Colonic mucosa (tissue), 4 donors: Measurements from ENCODE around the gene TNFRSF13B. TPM values are rescaled to one million over a fixed set of nuclear protein-coding genes. Genes with fewer than 3 reads are reported as not detected.
"Not testable (repeated sequence)": the region's sequence is repeated elsewhere in the genome, so short reads cannot be mapped to it uniquely, and the experiment has no call there.

Experiments
- DNase-seq: peaks from one replicate; pipeline ENCODE4 v3.0.0-alpha.2; 2020
- H3K27ac ChIP-seq: fragments of 200-600 bp; one replicate; pipeline ENCODE4 v1.8.0; 2021
- H3K27me3 ChIP-seq: fragments of 200-600 bp; one replicate; pipeline ENCODE4 v1.8.0; 2021
- H3K36me3 ChIP-seq: fragments of 200-600 bp; one replicate; pipeline ENCODE4 v1.8.0; 2021
- H3K4me1 ChIP-seq: fragments of 200-600 bp; one replicate; pipeline ENCODE4 v1.8.0; 2021; ENCODE audit warnings: mild to moderate bottlenecking
- H3K4me3 ChIP-seq: fragments of 200-600 bp; one replicate; pipeline ENCODE4 v1.8.0; 2021
- H3K9ac ChIP-seq, 2 donors: one replicate each; pipeline ENCODE4 v1.7.0; 2013; ENCODE audit warnings: control low read depth in 2 of 2, low read depth in 2 of 2, low read length in 2 of 2
- H3K9me3 ChIP-seq: fragments of 200-600 bp; one replicate; pipeline ENCODE4 v1.8.0; 2021
- CTCF ChIP-seq: fragments of 200-600 bp; IDR thresholded peaks from one replicate; pipeline ENCODE4 v1.8.0; 2022; ENCODE audit warnings: antibody characterized with exemption, mild to moderate bottlenecking
- intact Hi-C: fragments of 100-400 bp; cut with DNase I; formaldehyde crosslinking; loops from one replicate; pipeline ENCODE4 v1.14.1; 2022
- total RNA-seq, 2 donors: library from RNA; stranded (reverse); fragmentation: NEBNext Ultra II Directional in 1 of 2; extraction: Animal tissue kit (Norgen Biotek cat#: 25700) in 1 of 2; gene quantifications; one replicate each; pipeline ENCODE4 v1.2.1, GENCODE V29; 2021
- donor health status: healthy.
- donor health status: DM: no; HTN: no; CAD: no.
- donor health status: DM: no; HTN: no; CAD: no.

Gene TNFRSF13B
- total RNA-seq, 2 donors from 2014 or later: 0.42 to 1.1 TPM

- intact Hi-C loops: no loop called here
- DNase-seq: peak; percentile 52
- H3K4me1 ChIP-seq: no peaks in the 10 kb centered on the region
- H3K9ac ChIP-seq: no peak overlapping the region
- no peak overlapping the region for H3K4me3 ChIP-seq
- H3K27me3 ChIP-seq: no peaks in the 10 kb centered on the region
- H3K27ac ChIP-seq: no peak overlapping the region
- H3K36me3 ChIP-seq: no peaks in the 10 kb centered on the region
- TF ChIP-seq CTCF: no peak
- H3K9me3 ChIP-seq: no peaks in the 10 kb centered on the region
These were observed 9.2 kb upstream of the TNFRSF13B start for GRCh38 chr17:16980813-16981731.

GRCh38 chr17:16980061-16980460 lies 8.1 kb upstream of the TNFRSF13B start:
- no peak overlapping the region for H3K4me3 ChIP-seq
- H3K27me3 ChIP-seq: no peaks in the 10 kb centered on the region
- intact Hi-C loops: no loop called here
- no peak overlapping the region for H3K27ac ChIP-seq
- no peaks in the 10 kb centered on the region for H3K4me1 ChIP-seq
- TF ChIP-seq CTCF: no peak
- no peak for DNase-seq
- H3K9ac ChIP-seq: no peak overlapping the region
- no peaks in the 10 kb centered on the region for H3K36me3 ChIP-seq
- no peaks in the 10 kb centered on the region for H3K9me3 ChIP-seq

GRCh38 chr17:16979237-16979823 lies 7.4 kb upstream of the TNFRSF13B start:
- H3K9ac ChIP-seq, H3K27ac ChIP-seq, H3K27me3 ChIP-seq, H3K36me3 ChIP-seq, DNase-seq, H3K9me3 ChIP-seq, H3K4me3 ChIP-seq, H3K4me1 ChIP-seq, intact Hi-C loops: not testable (repeated sequence)

GRCh38 chr17:16977932-16978331 lies 6.0 kb upstream of the TNFRSF13B start:
- DNase-seq: no peak
- intact Hi-C loops: no loop called here
- no peak overlapping the region for H3K4me3 ChIP-seq
- no peak overlapping the region for H3K9ac ChIP-seq
- no peak overlapping the region for H3K27ac ChIP-seq
- no peak for TF ChIP-seq CTCF
- no peaks in the 10 kb centered on the region for H3K9me3 ChIP-seq
- no peaks in the 10 kb centered on the region for H3K36me3 ChIP-seq
- H3K4me1 ChIP-seq: no peaks in the 10 kb centered on the region
- no peaks in the 10 kb centered on the region for H3K27me3 ChIP-seq

- Histone ChIP-seq H3K4me1 (no peaks in the 10 kb centered on the region), H3K36me3 (no peaks in the 10 kb centered on the region), H3K27me3 (no peaks in the 10 kb centered on the region), H3K4me3 (no peak overlapping the region), H3K9ac (no peak overlapping the region), H3K27ac (no peak overlapping the region), H3K9me3 (no peaks in the 10 kb centered on the region)
- intact Hi-C loops: no loop called here
- no peak for TF ChIP-seq CTCF
- no peak for DNase-seq
These were observed 5.0 kb upstream of the TNFRSF13B start for GRCh38 chr17:16976725-16977550.
